ENCODE data around the gene AGAP5. TPM values are rescaled to one million over a fixed set of nuclear protein-coding genes. Genes with fewer than 3 reads are reported as not detected.

Gene AGAP5
- total and polyA plus RNA-seq, 8 donors: 4.3 to 18.4 (median 7.7) TPM

- H3K27ac ChIP-seq: no peak overlapping the region
- no peak for ATAC-seq
Observed at GRCh38 chr10:73650537-73651331, 47.2 kb downstream of the AGAP5 start.

DNA sequence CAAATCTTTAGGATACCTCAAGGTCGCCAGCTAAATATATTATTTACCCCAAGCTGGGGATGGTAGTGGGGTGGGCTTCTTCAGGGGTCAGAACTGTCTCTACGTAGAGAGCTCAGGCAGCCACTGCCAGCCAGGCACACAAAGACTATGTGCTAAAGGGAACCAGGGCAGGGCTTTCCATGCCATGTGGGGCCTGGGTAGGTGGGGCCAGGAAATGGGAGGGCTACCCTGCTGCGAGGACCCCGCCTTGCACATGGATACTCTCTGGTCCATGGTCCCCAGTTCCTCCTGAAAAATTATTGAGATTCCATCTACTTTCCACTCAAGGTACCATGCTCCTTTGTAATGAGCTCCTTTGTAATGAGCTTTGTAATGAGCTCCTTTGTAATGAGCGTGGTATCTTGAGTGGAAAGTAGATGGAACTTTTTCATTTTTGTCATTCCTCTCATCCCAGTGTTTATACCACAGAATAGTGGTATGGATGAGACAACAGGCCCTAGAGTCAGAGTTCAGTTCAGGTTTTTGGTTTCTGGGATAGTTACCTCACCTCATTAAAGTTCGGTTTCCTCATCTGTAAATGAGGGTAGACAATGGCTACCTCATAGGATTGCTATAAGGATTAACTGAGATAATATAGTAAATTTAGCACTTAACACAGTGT lies 47.9 kb downstream of the AGAP5 start:
- Histone ChIP-seq H3K9me3 (no peaks in the 10 kb centered on the region), H3K4me1 (no peaks in the 10 kb centered on the region), H3K4me3 (no peak overlapping the region), H3K36me3 (no peaks in the 10 kb centered on the region), H3K27ac (no peak overlapping the region), H3K27me3 (no peaks in the 10 kb centered on the region)
- TF ChIP-seq CTCF (IDR thresholded peaks at IDR 0.05): no peak
- ATAC-seq (no peak), DNase-seq (no peak), FAIRE-seq (no peak)
- intact Hi-C loops (cut with DNase I): loop anchor here in 1 of 3 donors (10.0 kb wide), 1 partner anchor 115 kb away; no protein-coding TSS in a partner anchor
- 85 to 94% methylated on average over 6 of the region's 6 CpGs for WGBS, 2 donors

More at GRCh38 chr10:73650537-73651331, 47.2 kb downstream of the AGAP5 start:
- H3K9me3 ChIP-seq: no peaks in the 10 kb centered on the region
- 67 to 72% methylated on average over 5 of the region's 5 CpGs for WGBS, 2 donors
- H3K4me3 ChIP-seq: no peak overlapping the region
- no peaks in the 10 kb centered on the region for H3K27me3 ChIP-seq
- DNase-seq: no peak
- intact Hi-C loops (cut with DNase I): no loop called here
- no peak for TF ChIP-seq CTCF (IDR thresholded peaks at IDR 0.05)
- H3K36me3 ChIP-seq: no peaks in the 10 kb centered on the region
- no peak for FAIRE-seq
- no peaks in the 10 kb centered on the region for H3K4me1 ChIP-seq

DNA sequence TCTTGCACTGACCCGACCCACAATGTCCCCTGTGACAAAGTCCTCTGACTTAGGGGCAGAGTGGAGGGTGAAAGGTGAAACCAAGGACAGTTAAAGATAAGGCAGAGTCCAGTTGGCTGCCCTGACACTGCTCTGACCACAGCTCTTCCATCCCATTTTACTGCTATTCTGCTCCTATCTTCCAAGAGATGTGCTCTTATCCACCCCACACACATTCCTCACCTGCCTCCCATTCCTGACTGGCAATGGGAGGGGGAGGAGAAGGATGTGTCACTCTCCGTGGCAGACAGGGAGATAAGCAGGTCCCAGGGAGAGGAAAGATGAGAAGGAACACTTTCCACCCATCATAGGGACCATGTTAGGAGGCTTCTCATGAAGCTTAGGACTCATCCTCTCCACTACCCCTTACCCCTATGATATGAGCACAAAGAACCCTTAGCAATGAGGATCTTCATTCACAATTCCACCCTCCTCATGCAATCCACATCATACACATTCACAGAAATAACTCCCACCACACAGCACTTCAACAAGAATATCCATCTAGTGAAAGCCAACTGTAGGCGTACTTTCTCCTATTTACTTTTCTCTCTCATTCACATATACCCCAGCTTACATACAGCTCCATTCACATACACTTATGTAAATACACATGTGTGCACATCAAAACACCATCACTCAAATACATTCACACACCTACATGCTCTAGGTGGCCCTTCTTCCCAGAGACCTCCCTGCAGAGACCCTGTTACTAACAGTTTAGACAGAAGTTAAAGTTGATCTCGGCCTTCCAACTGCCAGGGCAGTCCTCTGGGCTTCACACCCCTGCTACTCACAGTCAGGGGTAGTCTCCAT lies 48.7 kb downstream of the AGAP5 start:
- Histone ChIP-seq H3K27ac (no peak overlapping the region), H3K36me3 (no peaks in the 10 kb centered on the region), H3K4me1 (no peaks in the 10 kb centered on the region), H3K9me3 (no peaks in the 10 kb centered on the region), H3K4me3 (no peak overlapping the region), H3K27me3 (no peaks in the 10 kb centered on the region)
- DNase-seq (no peak), FAIRE-seq (no peak), ATAC-seq (no peak)
- no peak for TF ChIP-seq CTCF (IDR thresholded peaks at IDR 0.05)
- WGBS, 2 donors: 69 to 73% methylated on average over 4 of the region's 4 CpGs
- intact Hi-C loops (cut with DNase I): loop anchor here in 1 of 3 donors (10.0 kb wide), 1 partner anchor 114 kb away; no protein-coding TSS in a partner anchor

DNA sequence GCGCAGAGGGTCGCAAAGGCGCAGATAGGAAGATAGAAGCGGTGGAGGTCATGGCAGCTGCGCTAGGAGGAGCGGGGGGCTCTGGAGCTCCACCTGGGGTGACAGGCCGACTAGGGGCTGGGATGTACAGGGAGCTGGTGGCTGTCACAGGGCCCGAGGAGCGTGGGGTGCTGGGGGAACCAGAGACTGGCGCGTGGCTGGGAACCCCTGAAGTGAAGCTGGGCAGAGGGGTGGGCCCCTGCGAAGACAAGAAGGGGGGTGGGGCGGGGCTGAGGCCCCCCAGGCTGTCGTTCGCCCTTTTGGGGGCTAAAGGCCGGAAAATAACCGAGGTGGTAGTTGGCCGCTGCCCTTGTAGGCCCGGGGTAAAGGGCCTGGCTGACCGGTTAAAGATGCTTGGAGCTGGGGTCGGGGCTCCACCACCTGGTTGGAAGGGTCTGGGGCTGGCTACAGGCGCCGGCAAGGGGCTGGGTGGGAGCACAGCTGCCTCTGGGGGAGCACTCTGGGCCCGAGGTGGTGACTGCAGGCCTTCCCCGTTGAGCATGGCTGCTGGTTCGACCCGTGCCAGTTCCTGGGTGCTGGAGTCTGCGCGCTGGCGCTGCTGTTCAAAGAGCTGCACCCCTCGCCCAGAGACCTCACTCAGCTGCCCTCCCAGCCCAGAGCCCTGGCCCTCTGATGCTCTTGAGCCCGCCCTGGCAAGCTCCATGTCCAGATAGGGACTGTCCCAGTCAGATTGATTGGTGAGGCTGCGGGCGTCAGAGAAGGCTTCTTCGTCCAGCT lies 49.8 kb downstream of the AGAP5 start:
- DNase-seq: peak in 1 of 6 donors; percentile 67
- intact Hi-C loops (cut with DNase I): loop anchor here in 1 of 3 donors (10.0 kb wide), 1 partner anchor 113 kb away; no protein-coding TSS in a partner anchor

More for the DNA sequence above, 49.8 kb downstream of the AGAP5 start:
- H3K4me3 ChIP-seq: peak overlapping the region; percentile 37 to 79 (median 49)
- TF ChIP-seq CTCF (IDR thresholded peaks at IDR 0.05): no peak
- H3K27me3 ChIP-seq: no peaks in the 10 kb centered on the region
- no peaks in the 10 kb centered on the region for H3K36me3 ChIP-seq
- H3K27ac ChIP-seq: no peak overlapping the region
- no peaks in the 10 kb centered on the region for H3K4me1 ChIP-seq
- 32 to 37% methylated on average over 31 to 35 of the region's 35 CpGs for WGBS, 2 donors
- ATAC-seq (peak in 3 of 4 donors; percentile 12 to 32 (median 19)), FAIRE-seq (no peak)
- H3K9me3 ChIP-seq: no peaks in the 10 kb centered on the region

Measured in pancreas (tissue), 10 donors.